Esophagus muscularis mucosa (tissue), 4 donors: ENCODE measurements around the gene PKMYT1. TPM values are rescaled to one million over a fixed set of nuclear protein-coding genes. Genes with fewer than 3 reads are reported as not detected.

Experiments used
- DNase-seq: peaks from one replicate; pipeline ENCODE4 v3.0.0-alpha.2; 2017; ENCODE audit errors: extremely low spot score
- H3K27ac ChIP-seq, 4 donors: fragments of 200-600 bp; sonication (generic); replicated peaks in 1 of 4; 1 replicate in 3 of 4; 2 replicates in 1 of 4; pipeline ENCODE4 v1.5.1; 2016 to 2019; ENCODE audit warnings: mild to moderate bottlenecking in 1 of 4
- H3K27me3 ChIP-seq, 4 donors: fragments of 200-600 bp; sonication (generic); one replicate each; pipeline versions ENCODE4 v1.5.1 to v1.6.0; 2016 to 2019
- H3K36me3 ChIP-seq, 4 donors: fragments of 200-600 bp; sonication (generic); one replicate each; pipeline ENCODE4 v1.5.1; 2016 to 2019
- H3K4me1 ChIP-seq, 4 donors: fragments of 200-600 bp; sonication (generic); one replicate each; pipeline ENCODE4 v1.5.1; 2016 to 2019
- H3K4me3 ChIP-seq, 4 donors: fragments of 200-600 bp; sonication (generic); 1 replicate in 2 of 4; 2 replicates in 2 of 4; pipeline ENCODE4 v1.5.1; 2016 to 2019; ENCODE audit warnings: mild to moderate bottlenecking in 4 of 4, moderate library complexity in 1 of 4
- H3K9me3 ChIP-seq, 4 donors: fragments of 200-600 bp; sonication (generic); 1 replicate in 3 of 4; 2 replicates in 1 of 4; pipeline ENCODE4 v1.5.1; 2016 to 2019
- CTCF ChIP-seq, 3 experiments: fragments of 200-600 bp in 2 of 3; fragments of 450-650 bp in 1 of 3; sonication (generic) in 2 of 3; IDR thresholded peaks; one replicate each; pipeline ENCODE4 v1.5.1; 2017 to 2019; ENCODE audit warnings: antibody characterized with exemption in 3 of 3, mild to moderate bottlenecking in 2 of 3, moderate library complexity in 1 of 3
- EP300 ChIP-seq: sonication (generic); formaldehyde crosslinking; IDR thresholded peaks from one replicate; pipeline ENCODE4 v1.6.1; 2017; ENCODE audit warnings: antibody characterized with exemption
- POLR2A ChIP-seq: fragments of 450-650 bp; IDR thresholded peaks from one replicate; pipeline ENCODE4 v1.6.1; 2017; ENCODE audit warnings: antibody characterized with exemption, moderate library complexity, mild to moderate bottlenecking, low read depth
- POLR2AphosphoS5 ChIP-seq, 2 donors: sonication (generic); formaldehyde crosslinking; IDR thresholded peaks; one replicate each; pipeline ENCODE4 v1.6.1; 2017; ENCODE audit warnings: antibody characterized with exemption in 2 of 2
- WGBS: methylation state at CpG from one replicate; pipeline ENCODE4 v1.1.5; 2018; 5-methylcytosine and 5-hydroxymethylcytosine counted together
- intact Hi-C: fragments of 100-400 bp; cut with DNase I; formaldehyde crosslinking; loops from one replicate; pipeline ENCODE4 v1.15.1; 2023
- total RNA-seq, 4 donors: library from RNA; depleted of rRNA; stranded (reverse); fragments of >200 nt; gene quantifications; one replicate each; pipeline versions ENCODE4 v1.1.0 to v1.2.1, GENCODE V29; 2016

PKMYT1 gene
- total RNA-seq, 4 donors from 2014 or later = 0.57 to 2.5 TPM; not detected in 2

GRCh38 chr16:2974319-2975056, 5.8 kb downstream of the PKMYT1 start:
- WGBS = 90% methylated on average over 10 of the region's 15 CpGs

GRCh38 chr16:2973605-2974318, 6.5 kb downstream of the PKMYT1 start:
- intact Hi-C loops = no loop called here
- DNase-seq = no peak
- no peak overlapping the region for H3K27ac ChIP-seq
- H3K4me3 ChIP-seq = no peak overlapping the region
- peaks cover 11 to 18% (median 17%) of the 10 kb centered on the region in 4 donors for H3K4me1 ChIP-seq
- WGBS = 83% methylated on average over 7 of the region's 17 CpGs
- TF ChIP-seq EP300 (no peak), CTCF (IDR thresholded peaks at IDR 0.05) (no peak), POLR2A (no peak), POLR2AphosphoS5 (IDR thresholded peaks at IDR 0.05) (no peak)
- no peaks in the 10 kb centered on the region for H3K9me3 ChIP-seq
- H3K36me3 ChIP-seq = no peaks in the 10 kb centered on the region
- H3K27me3 ChIP-seq = peaks cover 0 to 40% (median 0%) of the 10 kb centered on the region in 4 donors

More at GRCh38 chr16:2974319-2975056, 5.8 kb downstream of the PKMYT1 start:
- TF ChIP-seq EP300 (no peak), CTCF (IDR thresholded peaks at IDR 0.05) (no peak), POLR2AphosphoS5 (IDR thresholded peaks at IDR 0.05) (no peak), POLR2A (no peak)
- Histone ChIP-seq H3K27me3 (peaks cover 0 to 46% (median 2%) of the 10 kb centered on the region in 4 donors), H3K4me1 (peaks cover 10 to 14% (median 13%) of the 10 kb centered on the region in 4 donors), H3K27ac (no peak overlapping the region), H3K36me3 (no peaks in the 10 kb centered on the region), H3K9me3 (no peaks in the 10 kb centered on the region), H3K4me3 (no peak overlapping the region)
- intact Hi-C loops = no loop called here
- no peak for DNase-seq

- DNase-seq = no peak
- TF ChIP-seq POLR2A (no peak), POLR2AphosphoS5 (IDR thresholded peaks at IDR 0.05) (no peak), CTCF (IDR thresholded peaks at IDR 0.05) (no peak), EP300 (no peak)
- intact Hi-C loops = no loop called here
- Histone ChIP-seq H3K27ac (no peak overlapping the region), H3K27me3 (peaks cover 0 to 41% (median 2%) of the 10 kb centered on the region in 4 donors), H3K9me3 (no peaks in the 10 kb centered on the region), H3K4me1 (peaks cover 18 to 24% (median 24%) of the 10 kb centered on the region in 4 donors), H3K36me3 (no peaks in the 10 kb centered on the region), H3K4me3 (no peak overlapping the region)
- 81% methylated on average over 3 of the region's 5 CpGs for WGBS
Observed at GRCh38 chr16:2973093-2973492, 7.2 kb downstream of the PKMYT1 start.

- no peak overlapping the region for H3K4me3 ChIP-seq
- H3K27me3 ChIP-seq = peaks cover 7 to 41% (median 11%) of the 10 kb centered on the region in 4 donors
- H3K27ac ChIP-seq = no peak overlapping the region
- TF ChIP-seq POLR2A (no peak), POLR2AphosphoS5 (IDR thresholded peaks at IDR 0.05) (no peak), EP300 (no peak), CTCF (IDR thresholded peaks at IDR 0.05) (no peak)
- DNase-seq = no peak
- H3K9me3 ChIP-seq = no peaks in the 10 kb centered on the region
- WGBS = 77% methylated on average over 11 of the region's 15 CpGs
- H3K36me3 ChIP-seq = no peaks in the 10 kb centered on the region
- peaks cover 23 to 33% (median 33%) of the 10 kb centered on the region in 4 donors for H3K4me1 ChIP-seq
- intact Hi-C loops = no loop called here
Observed at GRCh38 chr16:2971985-2972784, 8.1 kb downstream of the PKMYT1 start.
